ENCODE measurements around the gene NPR1.
"Not testable (repeated sequence)": the region's sequence is repeated elsewhere in the genome, so short reads cannot be mapped to it uniquely, and the experiment has no call there.

The NPR1 gene

GRCh38 chr1:153699768-153700167 is 21.3 kb downstream of the NPR1 start:
- DNase-seq (ENCODE audit: low read depth) = no peak
- no peak overlapping the region for H3K4me3 ChIP-seq (ENCODE audit: low read length)
- no peak for TF ChIP-seq CTCF (conservative IDR thresholded peaks at IDR 0.05; ENCODE audit: low read depth, low read length)

- TF ChIP-seq CTCF (conservative IDR thresholded peaks at IDR 0.05; ENCODE audit: low read depth, low read length) = no peak
- no peak overlapping the region for H3K4me3 ChIP-seq (ENCODE audit: low read length)
- no peak for DNase-seq (ENCODE audit: low read depth)
These were observed 27.0 kb downstream of the NPR1 start for GRCh38 chr1:153705484-153705883.

GRCh38 chr1:153711026-153711425 is 32.5 kb downstream of the NPR1 start:
- H3K4me3 ChIP-seq (ENCODE audit: low read length) = no peak overlapping the region
- DNase-seq (ENCODE audit: low read depth) = no peak
- TF ChIP-seq CTCF (conservative IDR thresholded peaks at IDR 0.05; ENCODE audit: low read depth, low read length) = no peak

GRCh38 chr1:153716211-153716610 is 37.7 kb downstream of the NPR1 start:
- not testable (repeated sequence) for H3K4me3 ChIP-seq (ENCODE audit: low read length); DNase-seq (ENCODE audit: low read depth)

- DNase-seq (ENCODE audit: low read depth) = no peak
- H3K4me3 ChIP-seq (ENCODE audit: low read length) = no peak overlapping the region
- TF ChIP-seq CTCF (conservative IDR thresholded peaks at IDR 0.05; ENCODE audit: low read depth, low read length) = no peak
These were observed 38.8 kb downstream of the NPR1 start for GRCh38 chr1:153717330-153717729.

GRCh38 chr1:153723687-153724086 is 45.2 kb downstream of the NPR1 start:
- no peak for TF ChIP-seq CTCF (conservative IDR thresholded peaks at IDR 0.05; ENCODE audit: low read depth, low read length)
- DNase-seq (ENCODE audit: low read depth) = no peak
- H3K4me3 ChIP-seq (ENCODE audit: low read length) = no peak overlapping the region

GRCh38 chr1:153724634-153725033 is 46.1 kb downstream of the NPR1 start:
- not testable (repeated sequence) for DNase-seq (ENCODE audit: low read depth)

GRCh38 chr1:153727463-153728304 is 49.2 kb downstream of the NPR1 start, which contains the start of gene INTS3:
Gene INTS3 (plus strand): TSS chr1:153728050. CDS start chr1:153728635, 585 bp downstream.
- peak; percentile 100 for DNase-seq (ENCODE audit: low read depth)
- peak within 1 kb of the TSS; percentile 94 for H3K4me3 ChIP-seq (ENCODE audit: low read length)
- peak; percentile 25 for TF ChIP-seq CTCF (conservative IDR thresholded peaks at IDR 0.05; ENCODE audit: low read depth, low read length)

More at GRCh38 chr1:153724634-153725033, 46.1 kb downstream of the NPR1 start:
- not testable (repeated sequence) for H3K4me3 ChIP-seq (ENCODE audit: low read length)
